ENCODE results near the gene SVOPL.

- TF ChIP-seq CTCF (IDR thresholded peaks at IDR 0.05) (no peak), POLR2A (IDR thresholded peaks at IDR 0.05) (no peak)
These were observed 87.5 kb downstream of the SVOPL start for GRCh38 chr7:138613630-138614029.
